AG09309 (cell line): ENCODE data around the gene SOX13.
"Not testable (repeated sequence)": the region's sequence is repeated elsewhere in the genome, so short reads cannot be mapped to it uniquely, and the experiment has no call there.

Source experiments
- DNase-seq: peaks from one replicate; pipeline ENCODE4 v3.0.0-alpha.2; 2010; ENCODE audit warnings: low read depth
- H3K4me3 ChIP-seq: 2 replicates; pipeline ENCODE4 v1.5.1; 2011; ENCODE audit warnings: mild to moderate bottlenecking, low read depth, low read length, moderate library complexity; ENCODE audit not compliant: control insufficient read depth
- CTCF ChIP-seq: IDR thresholded peaks from 2 replicates; pipeline ENCODE4 v1.5.1; 2011; ENCODE audit warnings: mild to moderate bottlenecking, low read depth, low read length, inconsistent platforms; ENCODE audit not compliant: insufficient read depth, control insufficient read depth; ENCODE audit errors: missing control alignments

Gene SOX13

GRCh38 chr1:204044448-204044847 lies 28.5 kb upstream of the SOX13 start:
- no peak for DNase-seq
- no peak overlapping the region for H3K4me3 ChIP-seq
- TF ChIP-seq CTCF, result no peak

- DNase-seq, result no peak
- H3K4me3 ChIP-seq, result no peak overlapping the region
- no peak for TF ChIP-seq CTCF
Measured at GRCh38 chr1:204045430-204045829, 27.5 kb upstream of the SOX13 start.

- no peak overlapping the region for H3K4me3 ChIP-seq
- TF ChIP-seq CTCF, result no peak
- DNase-seq, result no peak
Measured at GRCh38 chr1:204046346-204046745, 26.6 kb upstream of the SOX13 start.

DNA sequence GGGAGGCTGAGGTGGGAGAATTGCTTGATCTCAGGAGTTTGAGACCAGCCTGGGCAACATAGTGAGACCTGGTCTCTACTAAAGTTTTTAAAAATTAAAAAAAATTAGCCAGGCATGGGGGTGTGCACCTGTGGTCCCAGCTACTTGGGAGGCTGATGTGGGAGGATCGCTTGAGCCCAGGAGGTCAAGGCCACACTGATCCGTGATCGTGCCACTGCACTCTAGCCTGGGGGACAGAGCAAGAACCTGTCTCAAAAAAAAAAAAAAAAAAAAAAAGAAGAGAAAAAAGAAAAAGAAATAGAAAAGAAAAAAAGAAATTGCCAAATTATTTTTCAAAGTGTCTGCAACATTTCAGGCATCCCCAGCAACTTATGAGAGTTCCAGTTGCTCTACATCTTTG lies 24.1 kb upstream of the SOX13 start:
- not testable (repeated sequence) for H3K4me3 ChIP-seq, DNase-seq

- TF ChIP-seq CTCF, result no peak
- no peak for DNase-seq
- no peak overlapping the region for H3K4me3 ChIP-seq
Measured at GRCh38 chr1:204051258-204051657, 21.7 kb upstream of the SOX13 start.

- no peak for DNase-seq
- no peak for TF ChIP-seq CTCF
- no peak overlapping the region for H3K4me3 ChIP-seq
Measured at GRCh38 chr1:204051718-204052117, 21.2 kb upstream of the SOX13 start.

DNA sequence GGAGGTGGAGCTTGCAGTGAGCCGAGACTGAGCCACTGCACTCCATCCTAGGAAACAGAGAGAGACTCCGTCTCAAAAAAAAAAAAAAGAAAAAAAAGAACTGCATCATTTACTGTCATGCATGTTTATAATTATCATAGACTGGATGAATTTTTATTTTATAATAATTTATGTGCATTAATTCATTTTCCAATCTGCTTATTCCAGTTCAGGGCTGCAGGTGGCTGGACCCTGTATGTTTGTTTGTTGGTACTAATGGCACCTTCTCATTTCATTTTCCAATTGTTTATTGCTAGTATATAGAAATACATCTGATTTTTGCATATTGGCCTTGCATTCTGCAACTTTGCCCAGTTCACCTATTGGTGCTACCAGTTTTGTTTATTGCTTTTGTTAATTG lies 19.0 kb upstream of the SOX13 start:
- no peak for TF ChIP-seq CTCF
- no peak overlapping the region for H3K4me3 ChIP-seq
- DNase-seq, result no peak

GRCh38 chr1:204059970-204060369 lies 12.9 kb upstream of the SOX13 start:
- TF ChIP-seq CTCF, result no peak
- no peak overlapping the region for H3K4me3 ChIP-seq
- DNase-seq, result no peak
